Stimulated activated CD4-positive, alpha-beta T cell treated with anti-CD3 and anti-CD28 coated beads, Interleukin-15, amount 100 ng/mL, for 24 hours (primary cell): ENCODE results near the gene VAV3.
"Not testable (repeated sequence)": the region's sequence is repeated elsewhere in the genome, so short reads cannot be mapped to it uniquely, and the experiment has no call there.

ENCODE experiments used
- DNase-seq: peaks from one replicate; pipeline ENCODE4 v3.0.0-alpha.2; 2020

Gene VAV3

GRCh38 chr1:107670397-107671040 is 294.5 kb downstream of the VAV3 start:
- no peak for DNase-seq

GRCh38 chr1:107669996-107670395 is 295.0 kb downstream of the VAV3 start:
- DNase-seq: no peak

- DNase-seq: no peak
Observed at GRCh38 chr1:107668762-107669161, 296.2 kb downstream of the VAV3 start.

GRCh38 chr1:107666493-107666892 is 298.5 kb downstream of the VAV3 start:
- no peak for DNase-seq

GRCh38 chr1:107664982-107665925 is 299.7 kb downstream of the VAV3 start:
- DNase-seq: no peak

- DNase-seq: no peak
Observed at GRCh38 chr1:107662971-107663370, 302.0 kb downstream of the VAV3 start.

- DNase-seq: no peak
Observed at GRCh38 chr1:107661158-107661557, 303.8 kb downstream of the VAV3 start.

- no peak for DNase-seq
Observed at GRCh38 chr1:107659961-107660360, 305.0 kb downstream of the VAV3 start.

- no peak for DNase-seq
Observed at GRCh38 chr1:107657356-107657755, 307.6 kb downstream of the VAV3 start.

GRCh38 chr1:107653765-107654164 is 311.2 kb downstream of the VAV3 start:
- no peak for DNase-seq

GRCh38 chr1:107653005-107653404 is 312.0 kb downstream of the VAV3 start:
- no peak for DNase-seq

- DNase-seq: not testable (repeated sequence)
Observed at GRCh38 chr1:107650825-107651224, 314.2 kb downstream of the VAV3 start.

GRCh38 chr1:107649023-107649422 is 316.0 kb downstream of the VAV3 start:
- no peak for DNase-seq

GRCh38 chr1:107648071-107648470 is 316.9 kb downstream of the VAV3 start:
- no peak for DNase-seq

- DNase-seq: no peak
Observed at GRCh38 chr1:107647012-107647411, 318.0 kb downstream of the VAV3 start.

GRCh38 chr1:107643766-107644165 is 321.2 kb downstream of the VAV3 start:
- DNase-seq: no peak

- DNase-seq: no peak
Observed at GRCh38 chr1:107640207-107640606, 324.8 kb downstream of the VAV3 start.

GRCh38 chr1:107637101-107637500 is 327.9 kb downstream of the VAV3 start:
- DNase-seq: no peak

- no peak for DNase-seq
Observed at GRCh38 chr1:107633596-107633995, 331.4 kb downstream of the VAV3 start.

- no peak for DNase-seq
Observed at GRCh38 chr1:107626073-107626796, 338.7 kb downstream of the VAV3 start.

- no peak for DNase-seq
Observed at GRCh38 chr1:107625405-107626029, 339.5 kb downstream of the VAV3 start.

- no peak for DNase-seq
Observed at GRCh38 chr1:107623431-107623830, 341.5 kb downstream of the VAV3 start.

- no peak for DNase-seq
Observed at GRCh38 chr1:107622966-107623365, 342.0 kb downstream of the VAV3 start.
